ENCODE results near the gene TSR1. TPM values are rescaled to one million over a fixed set of nuclear protein-coding genes. Genes with fewer than 3 reads are reported as not detected.

The TSR1 gene
- total RNA-seq, 6 experiments from 2014 or later: 35.9 to 43.2 (median 37.6) TPM

DNA sequence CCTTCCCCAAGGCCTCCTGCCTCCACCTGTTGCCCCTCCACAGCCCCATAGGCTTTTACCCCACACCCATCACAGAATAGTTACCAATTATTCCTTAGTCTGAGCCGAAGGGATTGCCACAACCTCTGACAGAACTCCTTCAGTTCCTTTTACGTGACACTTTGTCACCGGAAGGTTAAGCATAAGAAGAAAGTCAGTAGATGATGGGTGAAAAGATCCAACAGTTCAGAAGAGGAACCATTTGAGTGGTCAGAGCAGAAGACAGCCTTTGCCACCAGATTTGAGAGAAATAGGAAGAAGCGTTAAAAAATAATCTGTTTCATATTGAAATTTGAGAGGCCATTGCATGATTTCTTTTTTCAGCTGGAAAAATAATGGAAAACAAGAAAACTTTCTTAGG, 31.3 kb downstream of the TSR1 start:
- Mint-ChIP-seq H3K36me3 (ENCODE audit: low read depth) (peaks cover 25% of the 10 kb centered on the region), H3K27ac (peak overlapping the region; percentile 40; the same call in 1 of the 2 replicates), H3K9me3 (no peaks in the 10 kb centered on the region), H3K4me3 (peak overlapping the region; percentile 74), H3K27me3 (ENCODE audit: insufficient read depth) (no peaks in the 10 kb centered on the region), H3K4me1 (ENCODE audit: low read depth) (peaks cover 37% of the 10 kb centered on the region)
- DNase-seq: no peak
- TF ChIP-seq, protein P1, sequence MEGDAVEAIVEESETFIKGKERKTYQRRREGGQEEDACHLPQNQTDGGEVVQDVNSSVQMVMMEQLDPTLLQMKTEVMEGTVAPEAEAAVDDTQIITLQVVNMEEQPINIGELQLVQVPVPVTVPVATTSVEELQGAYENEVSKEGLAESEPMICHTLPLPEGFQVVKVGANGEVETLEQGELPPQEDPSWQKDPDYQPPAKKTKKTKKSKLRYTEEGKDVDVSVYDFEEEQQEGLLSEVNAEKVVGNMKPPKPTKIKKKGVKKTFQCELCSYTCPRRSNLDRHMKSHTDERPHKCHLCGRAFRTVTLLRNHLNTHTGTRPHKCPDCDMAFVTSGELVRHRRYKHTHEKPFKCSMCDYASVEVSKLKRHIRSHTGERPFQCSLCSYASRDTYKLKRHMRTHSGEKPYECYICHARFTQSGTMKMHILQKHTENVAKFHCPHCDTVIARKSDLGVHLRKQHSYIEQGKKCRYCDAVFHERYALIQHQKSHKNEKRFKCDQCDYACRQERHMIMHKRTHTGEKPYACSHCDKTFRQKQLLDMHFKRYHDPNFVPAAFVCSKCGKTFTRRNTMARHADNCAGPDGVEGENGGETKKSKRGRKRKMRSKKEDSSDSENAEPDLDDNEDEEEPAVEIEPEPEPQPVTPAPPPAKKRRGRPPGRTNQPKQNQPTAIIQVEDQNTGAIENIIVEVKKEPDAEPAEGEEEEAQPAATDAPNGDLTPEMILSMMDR (IDR thresholded peaks at IDR 0.05): no peak

DNA sequence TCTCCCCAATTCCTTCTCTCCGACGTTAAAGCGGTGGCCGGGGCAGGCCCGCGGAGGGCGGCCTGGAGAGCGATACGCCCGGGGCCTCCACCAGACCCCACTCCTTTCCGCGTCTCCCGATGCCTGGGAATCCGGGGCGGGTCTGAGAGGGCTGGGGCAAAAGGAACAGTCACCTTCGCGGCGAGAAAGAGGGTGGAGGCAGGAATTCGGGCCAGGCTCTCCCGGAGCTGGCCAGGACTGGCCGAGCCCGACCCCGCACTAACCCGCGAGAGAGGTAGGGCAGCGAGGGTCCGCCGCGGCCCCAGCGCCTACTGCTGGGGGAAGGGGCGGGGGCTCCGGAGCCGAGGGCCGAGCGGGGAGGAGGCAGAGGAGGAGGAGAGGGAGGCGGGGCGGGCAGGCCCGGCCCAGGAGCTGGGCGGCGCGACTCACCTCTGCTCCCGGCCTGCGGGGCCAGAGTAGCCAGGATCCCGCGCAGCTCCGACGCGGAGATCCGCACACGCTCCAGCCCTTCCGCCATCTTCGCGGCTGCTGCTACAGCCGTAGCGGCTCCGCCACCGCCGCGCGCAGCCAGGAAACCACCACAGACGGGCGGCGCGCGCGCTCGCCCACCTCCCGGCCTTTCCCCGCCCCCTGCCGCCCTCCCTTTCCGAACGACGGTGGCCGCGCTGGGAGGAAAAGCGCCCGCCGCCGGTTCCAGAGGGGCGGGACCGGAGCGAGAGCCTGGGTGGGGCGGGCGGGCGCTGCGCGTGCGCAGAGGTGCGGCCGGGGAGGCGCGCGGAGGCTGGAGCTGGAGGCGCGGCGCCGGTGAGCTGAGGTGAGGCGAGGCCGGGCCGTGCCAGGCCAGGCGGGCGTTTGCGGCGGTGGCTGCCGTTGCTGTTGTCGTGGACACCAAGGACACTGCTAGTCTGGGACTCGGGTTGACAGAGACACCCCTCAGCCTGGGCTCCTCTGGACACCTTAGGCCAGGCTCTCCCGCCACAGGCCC, 32.8 kb downstream of the TSR1 start, which contains the start of the genes SMG6 and SRR:
SMG6 (minus strand) TSS at position 582 of the 985 bp plus-strand sequence; CDS start at position 517, 65 bp downstream.
SRR (plus strand) TSS at position 747 of the 985 bp plus-strand sequence. CDS start 11,611 bp downstream, outside the sequence.
- Mint-ChIP-seq H3K27me3 (ENCODE audit: insufficient read depth) (no peaks in the 10 kb centered on the region; the same call in 1 of the 2 replicates), H3K27ac (peak within 1 kb of the TSS; percentile 83), H3K9me3 (no peaks in the 10 kb centered on the region), H3K36me3 (ENCODE audit: low read depth) (peaks cover 33% of the 10 kb centered on the region), H3K4me3 (peak within 1 kb of the TSS; percentile 95), H3K4me1 (ENCODE audit: low read depth) (peaks cover 34% of the 10 kb centered on the region)
- TF ChIP-seq, protein P1 (IDR thresholded peaks at IDR 0.05): no peak
- peak; percentile 82 for DNase-seq

DNA sequence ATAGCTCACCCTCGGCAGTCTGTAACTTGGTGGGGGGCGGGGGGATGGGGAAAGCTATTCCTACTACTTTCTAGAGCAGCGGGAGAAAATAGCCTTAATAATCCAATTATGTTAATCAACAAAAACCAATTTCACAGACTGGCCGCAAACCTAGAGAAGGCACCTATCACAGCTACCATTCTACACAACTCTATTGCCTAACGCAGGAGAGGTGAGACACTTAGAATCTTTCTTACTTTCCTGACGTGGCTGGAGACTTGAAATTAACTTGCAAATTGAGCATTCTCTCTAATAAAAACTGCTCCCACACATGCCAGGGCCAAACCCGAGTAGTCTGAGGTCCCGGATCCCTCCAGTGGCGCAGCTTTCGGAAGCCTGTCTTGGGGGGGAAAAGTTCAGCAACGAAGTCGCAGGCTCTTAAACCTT, 33.5 kb downstream of the TSR1 start:
- Mint-ChIP-seq H3K4me1 (ENCODE audit: low read depth) (peaks cover 34% of the 10 kb centered on the region), H3K27me3 (ENCODE audit: insufficient read depth) (no peaks in the 10 kb centered on the region; the same call in 1 of the 2 replicates), H3K27ac (peak overlapping the region; percentile 83), H3K4me3 (peak overlapping the region; percentile 95), H3K36me3 (ENCODE audit: low read depth) (peaks cover 36% of the 10 kb centered on the region), H3K9me3 (no peaks in the 10 kb centered on the region)
- TF ChIP-seq, protein P1 (IDR thresholded peaks at IDR 0.05): no peak
- no peak for DNase-seq

DNA sequence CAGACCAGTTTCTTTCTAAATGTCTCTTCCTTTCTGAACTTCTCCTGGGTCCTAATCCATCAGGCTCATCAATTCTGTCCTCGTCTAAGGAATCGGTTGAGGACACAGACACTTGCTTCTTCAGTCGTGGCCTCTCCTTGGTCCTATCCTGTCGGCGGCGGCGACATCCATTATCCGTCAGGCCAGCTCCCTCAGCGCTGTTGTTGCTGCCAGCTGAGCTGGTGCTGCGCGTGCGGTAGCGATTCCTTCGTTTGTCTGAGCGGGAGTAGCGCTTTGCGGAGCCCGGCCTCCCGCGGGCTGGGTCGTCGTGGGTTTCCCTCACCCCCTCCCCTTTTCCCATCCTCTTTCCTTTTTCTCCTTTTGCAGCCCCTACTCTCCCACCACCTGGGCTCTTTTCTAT, 36.5 kb downstream of the TSR1 start:
- Mint-ChIP-seq H3K27me3 (ENCODE audit: insufficient read depth) (no peaks in the 10 kb centered on the region; the same call in 1 of the 2 replicates), H3K9me3 (no peaks in the 10 kb centered on the region), H3K4me1 (ENCODE audit: low read depth) (peaks cover 33% of the 10 kb centered on the region), H3K36me3 (ENCODE audit: low read depth) (peaks cover 48% of the 10 kb centered on the region), H3K27ac (no peak overlapping the region), H3K4me3 (no peak overlapping the region)
- TF ChIP-seq, protein P1 (IDR thresholded peaks at IDR 0.05): no peak
- DNase-seq: no peak

DNA sequence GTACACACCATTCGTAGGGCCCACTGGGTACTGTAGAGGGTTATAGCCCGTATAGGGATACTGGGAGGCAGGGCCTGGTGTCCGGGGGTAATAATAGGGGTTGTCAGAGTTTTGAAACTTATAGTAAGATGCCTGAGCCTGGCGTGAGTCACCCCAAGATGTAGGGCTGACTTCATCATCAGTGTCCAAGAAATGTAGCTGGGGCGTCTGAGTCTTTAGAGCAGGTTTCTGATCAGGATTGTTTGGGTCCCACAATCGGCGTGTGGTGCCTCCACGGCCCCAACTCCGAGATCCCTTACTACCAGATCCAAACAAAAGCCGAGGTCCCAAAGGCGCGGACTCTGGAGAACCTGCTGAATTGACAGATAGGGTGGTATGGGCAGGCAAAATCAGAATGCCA, 37.1 kb downstream of the TSR1 start:
- H3K36me3 Mint-ChIP-seq (ENCODE audit: low read depth): peaks cover 52% of the 10 kb centered on the region
- no peaks in the 10 kb centered on the region for H3K9me3 Mint-ChIP-seq
- peaks cover 38% of the 10 kb centered on the region for H3K4me1 Mint-ChIP-seq (ENCODE audit: low read depth)
- TF ChIP-seq, protein P1 (IDR thresholded peaks at IDR 0.05): no peak
- no peak overlapping the region for H3K4me3 Mint-ChIP-seq
- no peak for DNase-seq
- no peak overlapping the region for H3K27ac Mint-ChIP-seq
- no peaks in the 10 kb centered on the region; the same call in 1 of the 2 replicates for H3K27me3 Mint-ChIP-seq (ENCODE audit: insufficient read depth)
